WTC11 (cell line): ENCODE results near the gene NTMT1. TPM values are rescaled to one million over a fixed set of nuclear protein-coding genes. Genes with fewer than 3 reads are reported as not detected.

Experiments used
- ATAC-seq: fragments of 200-7000 bp; cut with Tn5 transposase; 2 replicates; pipeline ENCODE4 v1.10.0; 2021; ENCODE audit warnings: mild to moderate bottlenecking, moderate library complexity
- CTCF ChIA-PET: fragments of 300-600 bp; sonication (Branson Sonifier 250); formaldehyde crosslinking; loops from one replicate; lab custom pipeline; 2021; ENCODE audit warnings: antibody characterized with exemption; lab: Charles Lee
- POLR2A ChIA-PET: fragments of 350-600 bp; sonication (Branson Sonifier 250); formaldehyde crosslinking; loops from one replicate; lab custom pipeline; 2021; ENCODE audit warnings: antibody characterized with exemption; lab: Charles Lee
- DNase-seq: peaks from one replicate; pipeline ENCODE4 v3.0.0; 2021; ENCODE audit warnings: low spot score
- H3K27ac Mint-ChIP-seq: 2 replicates; pipeline ENCODE4 v1.8.0; 2021; ENCODE audit warnings: mixed read lengths
- H3K27me3 Mint-ChIP-seq: 2 replicates; pipeline ENCODE4 v1.8.0; 2021; ENCODE audit warnings: low read depth, mild to moderate bottlenecking, moderate library complexity, mixed read lengths
- H3K36me3 Mint-ChIP-seq: 2 replicates; pipeline ENCODE4 v1.8.0; 2021; ENCODE audit warnings: mixed read lengths
- H3K4me1 Mint-ChIP-seq: 2 replicates; pipeline ENCODE4 v1.8.0; 2022; ENCODE audit warnings: mixed read lengths
- H3K4me3 Mint-ChIP-seq: 2 replicates; pipeline ENCODE4 v1.8.0; 2021; ENCODE audit warnings: mild to moderate bottlenecking, moderate library complexity, mixed read lengths
- H3K9me3 Mint-ChIP-seq: 2 replicates; pipeline ENCODE4 v1.8.0; 2021; ENCODE audit warnings: mixed read lengths
- ARID4B ChIP-seq: sonication (generic); formaldehyde crosslinking; IDR thresholded peaks from 2 replicates; pipeline ENCODE4 v1.8.0; 2023; ENCODE audit warnings: missing genetic modification reagents, mild to moderate bottlenecking, borderline replicate concordance
- ATF3 ChIP-seq: sonication (generic); formaldehyde crosslinking; conservative IDR thresholded peaks from 2 replicates; pipeline ENCODE4 v1.8.1; 2022; ENCODE audit warnings: mild to moderate bottlenecking, missing genetic modification reagents
- CREB1 ChIP-seq: sonication (generic); formaldehyde crosslinking; IDR thresholded peaks from 2 replicates; pipeline ENCODE4 v1.8.0; 2023; ENCODE audit warnings: mild to moderate bottlenecking, missing genetic modification reagents
- ELF4 ChIP-seq: sonication (generic); formaldehyde crosslinking; IDR thresholded peaks from 2 replicates; pipeline ENCODE4 v1.8.1; 2022; ENCODE audit warnings: low read depth, mild to moderate bottlenecking, moderate library complexity, missing genetic modification reagents
- ESRRA ChIP-seq: sonication (generic); formaldehyde crosslinking; IDR thresholded peaks from 2 replicates; pipeline ENCODE4 v1.8.1; 2022; ENCODE audit warnings: mild to moderate bottlenecking, missing genetic modification reagents, borderline replicate concordance
- FOXJ3 ChIP-seq: sonication (generic); formaldehyde crosslinking; IDR thresholded peaks from 2 replicates; pipeline ENCODE4 v1.9.0; 2021; ENCODE audit warnings: missing genetic modification reagents, mild to moderate bottlenecking, borderline replicate concordance
- HMGA2 ChIP-seq: fragments of 250-450 bp; sonication (Bioruptor Pico); IDR thresholded peaks from 2 replicates; pipeline ENCODE4 v1.4.0; 2021; ENCODE audit warnings: mild to moderate bottlenecking, moderate library complexity
- NFYB ChIP-seq: sonication (generic); formaldehyde crosslinking; conservative IDR thresholded peaks from 2 replicates; pipeline ENCODE4 v1.8.0; 2022; ENCODE audit warnings: low read depth, missing genetic modification reagents
- SP1 ChIP-seq: sonication (generic); formaldehyde crosslinking; conservative IDR thresholded peaks from 2 replicates; pipeline ENCODE4 v1.8.1; 2022; ENCODE audit warnings: missing genetic modification reagents
- TCF7 ChIP-seq: sonication (generic); formaldehyde crosslinking; IDR thresholded peaks from 2 replicates; pipeline ENCODE4 v1.8.0; 2022; ENCODE audit warnings: mild to moderate bottlenecking, low read depth, missing genetic modification reagents, moderate library complexity
- ZNF423 ChIP-seq: fragments of 250-450 bp; sonication (Bioruptor Pico); IDR thresholded peaks from 2 replicates; pipeline ENCODE4 v2.1.2; 2022; ENCODE audit warnings: mild to moderate bottlenecking, moderate library complexity
- ZNF671 ChIP-seq: fragments of 250-450 bp; sonication (Bioruptor Pico); IDR thresholded peaks from 2 replicates; pipeline ENCODE4 v1.8.0; 2021; ENCODE audit warnings: mild to moderate bottlenecking
- ZSCAN18 ChIP-seq: fragments of 250-450 bp; sonication (Bioruptor Pico); IDR thresholded peaks from 2 replicates; pipeline ENCODE4 v2.1.2; 2022; ENCODE audit warnings: mild to moderate bottlenecking, moderate library complexity
- total RNA-seq: library from RNA; stranded (reverse); gene quantifications from 3 replicates; pipeline ENCODE4 v1.2.3, GENCODE V29; 2021
- TF ChIP-seq, protein P1 (sequence below): sonication (generic); formaldehyde crosslinking; IDR thresholded peaks from 2 replicates; pipeline ENCODE4 v1.8.1; 2022; ENCODE audit warnings: mild to moderate bottlenecking, moderate library complexity, missing genetic modification reagents
- TF ChIP-seq, protein P2 (sequence below): fragments of 250-450 bp; sonication (Bioruptor Pico); IDR thresholded peaks from 2 replicates; pipeline ENCODE4 v1.9.0; 2021; ENCODE audit warnings: mild to moderate bottlenecking
- TF ChIP-seq, protein P3 (sequence below): fragments of 250-450 bp; sonication (Bioruptor Pico); IDR thresholded peaks from 2 replicates; pipeline ENCODE4 v1.9.0; 2021; ENCODE audit warnings: moderate library complexity, mild to moderate bottlenecking, inconsistent platforms, borderline replicate concordance
- TF ChIP-seq, protein P4 (sequence below): sonication (generic); formaldehyde crosslinking; IDR thresholded peaks from 2 replicates; pipeline ENCODE4 v1.8.0; 2022; ENCODE audit warnings: mild to moderate bottlenecking, missing genetic modification reagents
- TF ChIP-seq, protein P5 (sequence below): sonication (generic); formaldehyde crosslinking; IDR thresholded peaks from 2 replicates; pipeline ENCODE4 v1.8.1; 2023; ENCODE audit warnings: mild to moderate bottlenecking, moderate library complexity, missing genetic modification reagents

The NTMT1 gene
- total RNA-seq, 1 experiment from 2014 or later, result 71.1 TPM

GRCh38 chr9:129649726-129650679, 24.0 kb downstream of the NTMT1 start:
- Mint-ChIP-seq H3K27me3 (no peaks in the 10 kb centered on the region; the same call in 1 of the 2 replicates), H3K9me3 (peaks cover 8% of the 10 kb centered on the region), H3K36me3 (no peaks in the 10 kb centered on the region), H3K4me3 (no peak overlapping the region), H3K27ac (no peak overlapping the region), H3K4me1 (no peaks in the 10 kb centered on the region)
- DNase-seq, result no peak
- ChIA-PET CTCF (interaction anchor here (0.6 to 2.0 kb wide), 2 partner anchors 88 to 133 kb away, joined by 3 to 7 read pairs; no protein-coding TSS in a partner anchor), POLR2A (no interaction called here)
- no peak for ATAC-seq
- TF ChIP-seq CREB1 (no peak), ATF3 (no peak), ZSCAN18 (CRISPR knock-in tag) (no peak)
- TF ChIP-seq, protein P1, sequence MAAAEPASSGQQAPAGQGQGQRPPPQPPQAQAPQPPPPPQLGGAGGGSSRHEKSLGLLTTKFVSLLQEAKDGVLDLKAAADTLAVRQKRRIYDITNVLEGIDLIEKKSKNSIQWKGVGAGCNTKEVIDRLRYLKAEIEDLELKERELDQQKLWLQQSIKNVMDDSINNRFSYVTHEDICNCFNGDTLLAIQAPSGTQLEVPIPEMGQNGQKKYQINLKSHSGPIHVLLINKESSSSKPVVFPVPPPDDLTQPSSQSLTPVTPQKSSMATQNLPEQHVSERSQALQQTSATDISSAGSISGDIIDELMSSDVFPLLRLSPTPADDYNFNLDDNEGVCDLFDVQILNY (CRISPR knock-in tag), result no peak

- Mint-ChIP-seq H3K27me3 (no peaks in the 10 kb centered on the region; the same call in 1 of the 2 replicates), H3K36me3 (no peaks in the 10 kb centered on the region), H3K4me3 (no peak overlapping the region), H3K27ac (no peak overlapping the region), H3K9me3 (peaks cover 8% of the 10 kb centered on the region), H3K4me1 (no peaks in the 10 kb centered on the region)
- TF ChIP-seq, protein P2, sequence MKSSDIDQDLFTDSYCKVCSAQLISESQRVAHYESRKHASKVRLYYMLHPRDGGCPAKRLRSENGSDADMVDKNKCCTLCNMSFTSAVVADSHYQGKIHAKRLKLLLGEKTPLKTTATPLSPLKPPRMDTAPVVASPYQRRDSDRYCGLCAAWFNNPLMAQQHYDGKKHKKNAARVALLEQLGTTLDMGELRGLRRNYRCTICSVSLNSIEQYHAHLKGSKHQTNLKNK (CRISPR knock-in tag), result no peak
- TF ChIP-seq SP1 (CRISPR knock-in tag) (no peak), TCF7 (CRISPR knock-in tag) (no peak), ESRRA (CRISPR knock-in tag) (no peak), NFYB (CRISPR knock-in tag) (no peak), ZNF671 (CRISPR knock-in tag) (no peak), ELF4 (no peak), ARID4B (CRISPR knock-in tag) (no peak), HMGA2 (CRISPR knock-in tag) (no peak), FOXJ3 (CRISPR knock-in tag) (no peak), ZNF423 (CRISPR knock-in tag) (no peak)
- TF ChIP-seq, protein P3, sequence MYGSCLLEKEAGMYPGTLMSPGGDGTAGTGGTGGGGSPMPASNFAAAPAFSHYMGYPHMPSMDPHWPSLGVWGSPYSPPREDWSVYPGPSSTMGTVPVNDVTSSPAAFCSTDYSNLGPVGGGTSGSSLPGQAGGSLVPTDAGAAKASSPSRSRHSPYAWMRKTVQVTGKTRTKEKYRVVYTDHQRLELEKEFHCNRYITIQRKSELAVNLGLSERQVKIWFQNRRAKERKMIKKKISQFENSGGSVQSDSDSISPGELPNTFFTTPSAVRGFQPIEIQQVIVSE, result no peak
- TF ChIP-seq, protein P4, sequence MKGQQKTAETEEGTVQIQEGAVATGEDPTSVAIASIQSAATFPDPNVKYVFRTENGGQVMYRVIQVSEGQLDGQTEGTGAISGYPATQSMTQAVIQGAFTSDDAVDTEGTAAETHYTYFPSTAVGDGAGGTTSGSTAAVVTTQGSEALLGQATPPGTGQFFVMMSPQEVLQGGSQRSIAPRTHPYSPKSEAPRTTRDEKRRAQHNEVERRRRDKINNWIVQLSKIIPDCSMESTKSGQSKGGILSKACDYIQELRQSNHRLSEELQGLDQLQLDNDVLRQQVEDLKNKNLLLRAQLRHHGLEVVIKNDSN, result no peak
- TF ChIP-seq, protein P5, sequence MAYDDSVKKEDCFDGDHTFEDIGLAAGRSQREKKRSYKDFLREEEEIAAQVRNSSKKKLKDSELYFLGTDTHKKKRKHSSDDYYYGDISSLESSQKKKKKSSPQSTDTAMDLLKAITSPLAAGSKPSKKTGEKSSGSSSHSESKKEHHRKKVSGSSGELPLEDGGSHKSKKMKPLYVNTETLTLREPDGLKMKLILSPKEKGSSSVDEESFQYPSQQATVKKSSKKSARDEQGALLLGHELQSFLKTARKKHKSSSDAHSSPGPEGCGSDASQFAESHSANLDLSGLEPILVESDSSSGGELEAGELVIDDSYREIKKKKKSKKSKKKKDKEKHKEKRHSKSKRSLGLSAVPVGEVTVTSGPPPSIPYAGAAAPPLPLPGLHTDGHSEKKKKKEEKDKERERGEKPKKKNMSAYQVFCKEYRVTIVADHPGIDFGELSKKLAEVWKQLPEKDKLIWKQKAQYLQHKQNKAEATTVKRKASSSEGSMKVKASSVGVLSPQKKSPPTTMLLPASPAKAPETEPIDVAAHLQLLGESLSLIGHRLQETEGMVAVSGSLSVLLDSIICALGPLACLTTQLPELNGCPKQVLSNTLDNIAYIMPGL (CRISPR knock-in tag), result no peak
- DNase-seq (no peak), ATAC-seq (no peak)
- ChIA-PET POLR2A (no interaction called here), CTCF (interaction anchor here (1.2 to 2.0 kb wide), 2 partner anchors 76 to 87 kb away, joined by 3 to 7 read pairs; no protein-coding TSS in a partner anchor)
Measured at GRCh38 chr9:129650680-129651235, 24.8 kb downstream of the NTMT1 start.
